Mesenchymal stem cell (in vitro differentiated cells and primary cell): ENCODE measurements around the gene TMEM86B.

ENCODE experiments used
- DNase-seq: peaks from one replicate; pipeline ENCODE4 v3.0.0-alpha.2; 2013
- H2AFZ ChIP-seq: one replicate; pipeline ENCODE4 v1.6.1; 2013; ENCODE audit warnings: low read depth, mild to moderate bottlenecking, control low read depth, inconsistent platforms, low read length, moderate library complexity
- H2AK5ac ChIP-seq: 2 replicates; pipeline ENCODE4 v1.6.1; 2013; ENCODE audit warnings: low read length, moderate library complexity, mild to moderate bottlenecking, inconsistent platforms; ENCODE audit not compliant: severe bottlenecking
- H2BK120ac ChIP-seq: one replicate; pipeline ENCODE4 v1.6.1; 2013; ENCODE audit warnings: low read depth, mild to moderate bottlenecking, inconsistent platforms, low read length, moderate library complexity
- H2BK12ac ChIP-seq, 2 experiments: one replicate each; pipeline ENCODE4 v1.6.1; 2013; ENCODE audit warnings: inconsistent platforms in 2 of 2, low read length in 2 of 2, mild to moderate bottlenecking in 2 of 2, moderate library complexity in 2 of 2, control low read depth in 1 of 2
- H2BK15ac ChIP-seq: one replicate; pipeline ENCODE4 v1.6.1; 2013; ENCODE audit warnings: mild to moderate bottlenecking, low read depth, inconsistent platforms; ENCODE audit not compliant: poor library complexity, severe bottlenecking
- H2BK5ac ChIP-seq: 2 replicates; pipeline ENCODE4 v1.6.1; 2013; ENCODE audit warnings: low read depth, mild to moderate bottlenecking, low read length, control low read depth, inconsistent platforms; ENCODE audit not compliant: poor library complexity, severe bottlenecking
- H3K14ac ChIP-seq, 2 experiments: one replicate each; pipeline ENCODE4 v1.6.1; 2013; ENCODE audit warnings: inconsistent platforms in 2 of 2, low read length in 2 of 2, control low read depth in 1 of 2, mild to moderate bottlenecking in 1 of 2, moderate library complexity in 1 of 2
- H3K18ac ChIP-seq, 2 experiments: one replicate each; pipeline ENCODE4 v1.6.1; 2013; ENCODE audit warnings: inconsistent platforms in 2 of 2, low read length in 2 of 2, control low read depth in 1 of 2, low read depth in 1 of 2, mild to moderate bottlenecking in 1 of 2
- H3K23ac ChIP-seq, 2 experiments: one replicate each; pipeline ENCODE4 v1.6.1; 2013; ENCODE audit warnings: inconsistent platforms in 2 of 2, low read length in 2 of 2, mild to moderate bottlenecking in 2 of 2, moderate library complexity in 2 of 2, control low read depth in 1 of 2
- H3K27ac ChIP-seq: 2 replicates; pipeline ENCODE4 v1.5.1; 2013; ENCODE audit warnings: mild to moderate bottlenecking, moderate library complexity, low read length, control low read depth, inconsistent platforms; ENCODE audit not compliant: poor library complexity, severe bottlenecking
- H3K27me3 ChIP-seq, 2 experiments: 2 replicates each; pipeline versions ENCODE4 v1.6.1 to v1.7.0; 2013; ENCODE audit warnings: low read length in 2 of 2, mild to moderate bottlenecking in 2 of 2, moderate library complexity in 2 of 2, control low read depth in 1 of 2, inconsistent platforms in 1 of 2; ENCODE audit not compliant: control insufficient read depth in 1 of 2, insufficient read depth in 1 of 2
- H3K36me3 ChIP-seq, 2 experiments: 2 replicates each; pipeline versions ENCODE4 v1.6.1 to v1.7.0; 2013; ENCODE audit warnings: low read length in 2 of 2, control low read depth in 1 of 2, inconsistent platforms in 1 of 2, low read depth in 1 of 2, mild to moderate bottlenecking in 1 of 2; ENCODE audit not compliant: insufficient read depth in 2 of 2, control insufficient read depth in 1 of 2
- H3K4ac ChIP-seq, 2 experiments: one replicate each; pipeline ENCODE4 v1.6.1; 2013; ENCODE audit warnings: inconsistent platforms in 2 of 2, low read length in 2 of 2, mild to moderate bottlenecking in 2 of 2, moderate library complexity in 2 of 2, control low read depth in 1 of 2, low read depth in 1 of 2
- H3K4me1 ChIP-seq: 2 replicates; pipeline ENCODE4 v1.6.1; 2013; ENCODE audit warnings: low read depth, low read length, control low read depth; ENCODE audit not compliant: control insufficient read depth, insufficient read depth
- H3K4me2 ChIP-seq: 2 replicates; pipeline ENCODE4 v1.6.1; 2013; ENCODE audit warnings: low read length, mild to moderate bottlenecking, inconsistent platforms; ENCODE audit not compliant: poor library complexity, severe bottlenecking
- H3K4me3 ChIP-seq, 2 experiments: 2 replicates each; pipeline versions ENCODE4 v1.5.1 to v1.7.0; 2013; ENCODE audit warnings: low read length in 2 of 2, mild to moderate bottlenecking in 2 of 2, control low read depth in 1 of 2, low read depth in 1 of 2; ENCODE audit not compliant: insufficient read depth in 1 of 2
- H3K79me1 ChIP-seq: replicated peaks from 2 replicates; pipeline ENCODE4 v1.6.1; 2013; ENCODE audit warnings: mild to moderate bottlenecking, control low read depth, low read length, inconsistent platforms; ENCODE audit not compliant: poor library complexity, severe bottlenecking
- H3K9ac ChIP-seq: 2 replicates; pipeline ENCODE4 v1.7.0; 2013; ENCODE audit warnings: mild to moderate bottlenecking, low read length, moderate library complexity
- H3K9me3 ChIP-seq: 2 replicates; pipeline ENCODE4 v1.7.0; 2013; ENCODE audit warnings: mild to moderate bottlenecking, low read length; ENCODE audit not compliant: control insufficient read depth
- H4K8ac ChIP-seq: one replicate; pipeline ENCODE4 v1.6.1; 2013; ENCODE audit warnings: inconsistent platforms, mild to moderate bottlenecking, low read length, moderate library complexity
- H4K91ac ChIP-seq: one replicate; pipeline ENCODE4 v1.6.1; 2013; ENCODE audit warnings: mild to moderate bottlenecking, low read length, inconsistent platforms
- WGBS: methylation state at CpG from one replicate; pipeline ENCODE4 v1.1.7; 2013; ENCODE audit warnings: mixed read lengths; 5-methylcytosine and 5-hydroxymethylcytosine counted together

The TMEM86B gene

DNA sequence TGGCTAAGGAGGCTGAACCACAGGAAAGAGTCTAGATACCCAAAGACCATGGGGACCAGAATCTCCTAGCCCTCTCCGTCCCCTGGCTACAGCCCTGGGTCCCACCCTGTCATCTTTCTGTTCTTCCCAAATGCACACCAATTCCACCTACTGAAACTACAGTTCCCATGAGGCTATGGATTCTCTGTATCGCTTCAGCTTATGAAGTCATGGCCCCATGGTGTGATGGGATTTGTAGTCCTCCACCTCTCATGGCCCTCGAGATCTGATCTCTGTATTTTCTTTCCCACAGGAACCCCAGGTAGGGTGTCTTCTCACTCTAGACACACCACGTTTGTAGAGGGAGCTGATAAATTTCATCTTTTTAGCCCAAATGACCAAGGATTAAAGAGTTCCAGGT is 31.0 kb downstream of the TMEM86B start:
- no peak overlapping the region for H3K23ac ChIP-seq
- peaks cover 0 to 40% of the 10 kb centered on the region in 2 experiments for H3K36me3 ChIP-seq
- no peak overlapping the region for H4K91ac ChIP-seq
- no peak overlapping the region for H2AFZ ChIP-seq
- H3K79me1 ChIP-seq, result no peaks in the 10 kb centered on the region
- H3K27ac ChIP-seq, result no peak overlapping the region
- H3K27me3 ChIP-seq, result no peaks in the 10 kb centered on the region
- no peak overlapping the region for H3K4me3 ChIP-seq
- H2BK120ac ChIP-seq, result no peak overlapping the region
- WGBS, result 70% methylated on average over 4 of the region's 4 CpGs
- H2BK5ac ChIP-seq, result no peak overlapping the region
- no peak overlapping the region for H2BK15ac ChIP-seq
- no peak overlapping the region for H3K14ac ChIP-seq
- no peak overlapping the region for H2BK12ac ChIP-seq
- peak; percentile 15 for DNase-seq
- no peak overlapping the region for H3K9ac ChIP-seq
- no peak overlapping the region for H3K18ac ChIP-seq
- no peak overlapping the region for H3K4ac ChIP-seq
- H3K4me2 ChIP-seq, result no peak overlapping the region
- no peaks in the 10 kb centered on the region for H3K4me1 ChIP-seq
- no peak overlapping the region for H2AK5ac ChIP-seq
- H3K9me3 ChIP-seq, result no peaks in the 10 kb centered on the region
- H4K8ac ChIP-seq, result no peak overlapping the region

DNA sequence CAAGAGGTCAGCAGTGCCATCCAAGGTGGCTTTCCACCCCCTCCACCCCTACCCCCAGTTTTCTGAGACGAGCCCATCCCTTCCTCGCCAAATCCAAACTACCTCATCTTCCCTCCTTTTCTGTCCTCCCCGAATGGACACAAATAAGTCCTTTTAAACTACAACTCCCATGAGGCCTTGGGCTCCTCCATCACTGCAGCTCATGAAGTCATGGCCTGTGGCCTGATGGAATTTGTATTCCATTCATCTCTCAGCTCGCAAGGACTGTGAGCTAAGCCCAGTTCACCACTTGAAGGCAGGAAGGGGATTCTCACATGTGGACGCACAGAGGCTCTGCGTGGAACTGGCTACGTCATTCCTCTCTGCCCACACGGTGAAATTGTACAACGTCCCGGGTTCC is 31.8 kb downstream of the TMEM86B start:
- Histone ChIP-seq H3K9ac (no peak overlapping the region), H3K27me3 (no peaks in the 10 kb centered on the region), H3K23ac (no peak overlapping the region), H3K4me2 (no peak overlapping the region), H4K8ac (no peak overlapping the region), H2BK5ac (no peak overlapping the region), H4K91ac (no peak overlapping the region), H3K18ac (no peak overlapping the region), H3K36me3 (peaks cover 0 to 37% of the 10 kb centered on the region in 2 experiments), H3K4me1 (no peaks in the 10 kb centered on the region), H2AK5ac (no peak overlapping the region), H2AFZ (no peak overlapping the region), H3K14ac (no peak overlapping the region), H3K9me3 (no peaks in the 10 kb centered on the region), H3K79me1 (no peaks in the 10 kb centered on the region), H3K27ac (no peak overlapping the region), H3K4me3 (no peak overlapping the region), H2BK12ac (no peak overlapping the region), H3K4ac (no peak overlapping the region), H2BK120ac (no peak overlapping the region), H2BK15ac (no peak overlapping the region)
- DNase-seq, result no peak
- 94% methylated on average over 10 of the region's 10 CpGs for WGBS

DNA sequence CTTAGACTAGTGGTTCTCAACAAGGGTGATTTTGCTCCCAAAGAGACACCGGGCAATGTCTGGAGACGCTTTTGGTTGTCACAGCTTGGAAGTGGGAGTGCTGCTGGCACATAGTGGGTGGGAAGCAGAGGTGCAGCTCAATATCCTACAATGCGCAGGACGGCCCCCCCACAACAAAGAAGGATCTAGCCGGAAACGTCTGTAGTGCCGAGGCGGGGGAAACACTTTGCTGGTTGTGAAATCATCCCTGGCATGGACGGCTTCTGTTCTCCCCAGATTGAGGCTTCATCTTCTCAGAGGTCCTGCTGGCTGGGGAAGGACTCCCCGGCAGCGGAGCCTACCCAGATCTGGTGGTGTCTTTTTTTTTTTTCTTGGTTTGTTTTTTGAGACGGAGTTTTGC is 35.1 kb downstream of the TMEM86B start:
- H4K8ac ChIP-seq, result no peak overlapping the region
- peaks cover 0 to 11% of the 10 kb centered on the region in 2 experiments for H3K36me3 ChIP-seq
- H2BK12ac ChIP-seq, result no peak overlapping the region
- no peak overlapping the region for H2BK5ac ChIP-seq
- no peak overlapping the region for H3K9ac ChIP-seq
- H3K9me3 ChIP-seq, result no peaks in the 10 kb centered on the region
- H3K18ac ChIP-seq, result no peak overlapping the region
- H3K27me3 ChIP-seq, result peaks cover 0 to 7% of the 10 kb centered on the region in 2 experiments
- H3K14ac ChIP-seq, result no peak overlapping the region
- no peak overlapping the region for H3K4ac ChIP-seq
- H2AFZ ChIP-seq, result no peak overlapping the region
- DNase-seq, result no peak
- no peak overlapping the region for H4K91ac ChIP-seq
- no peak overlapping the region for H3K4me2 ChIP-seq
- H3K23ac ChIP-seq, result no peak overlapping the region
- no peaks in the 10 kb centered on the region for H3K79me1 ChIP-seq
- H3K4me1 ChIP-seq, result peaks cover 6% of the 10 kb centered on the region
- no peak overlapping the region for H3K27ac ChIP-seq
- H2BK120ac ChIP-seq, result no peak overlapping the region
- H3K4me3 ChIP-seq, result no peak overlapping the region
- H2AK5ac ChIP-seq, result no peak overlapping the region
- WGBS, result 91% methylated on average over 12 of the region's 12 CpGs
- H2BK15ac ChIP-seq, result no peak overlapping the region

DNA sequence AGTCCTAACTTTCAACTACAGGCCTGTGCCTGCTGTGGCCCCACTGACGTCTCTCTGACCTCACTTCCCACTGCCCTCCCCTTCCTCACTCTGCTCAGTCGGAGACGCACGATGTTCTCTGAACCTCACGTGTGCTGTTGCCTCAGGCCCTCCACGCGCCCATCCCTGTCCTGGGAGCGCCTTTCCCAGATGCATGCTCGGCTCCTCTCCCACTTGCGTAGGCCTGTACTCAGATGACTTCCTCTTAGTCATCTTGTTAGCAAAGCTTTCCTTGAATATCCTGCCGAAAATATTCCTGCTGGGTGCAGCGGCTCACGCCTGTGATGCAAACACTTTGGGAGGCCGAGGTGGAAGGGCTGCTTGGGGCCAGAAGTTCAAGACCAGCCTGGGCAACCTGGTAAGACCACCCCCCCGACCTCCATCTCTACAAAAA is 39.1 kb downstream of the TMEM86B start:
- H3K36me3 ChIP-seq, result no peaks in the 10 kb centered on the region
- H3K9me3 ChIP-seq, result no peaks in the 10 kb centered on the region
- H3K27me3 ChIP-seq, result peaks cover 0 to 19% of the 10 kb centered on the region in 2 experiments
- no peak overlapping the region for H2BK5ac ChIP-seq
- peak overlapping the region in 1 of 2 experiments; percentile 43 for H3K18ac ChIP-seq
- H2AFZ ChIP-seq, result peak overlapping the region; percentile 56
- H4K91ac ChIP-seq, result no peak overlapping the region
- no peak overlapping the region for H2AK5ac ChIP-seq
- no peak overlapping the region for H3K4me3 ChIP-seq
- peak; percentile 92 for DNase-seq
- no peak overlapping the region for H2BK15ac ChIP-seq
- peak overlapping the region; percentile 7 for H4K8ac ChIP-seq
- H3K79me1 ChIP-seq, result no peaks in the 10 kb centered on the region
- no peak overlapping the region for H2BK120ac ChIP-seq
- no peak overlapping the region for H3K4me2 ChIP-seq
- no peak overlapping the region for H3K23ac ChIP-seq
- WGBS, result 58% methylated on average over 14 of the region's 15 CpGs
- no peak overlapping the region for H3K27ac ChIP-seq
- no peak overlapping the region for H2BK12ac ChIP-seq
- H3K14ac ChIP-seq, result peak overlapping the region in 1 of 2 experiments; percentile 11
- no peak overlapping the region for H3K4ac ChIP-seq
- peaks cover 6% of the 10 kb centered on the region for H3K4me1 ChIP-seq
- peak overlapping the region; percentile 70 for H3K9ac ChIP-seq
